Heart left ventricle (tissue), 16 donors: Measurements from ENCODE around the gene NUDT1. TPM values are rescaled to one million over a fixed set of nuclear protein-coding genes. Genes with fewer than 3 reads are reported as not detected.
A peak's percentile ranks its signal among the peaks of the same experiment; 100 is the strongest.

Source experiments
- ATAC-seq, 4 donors: fragments of 200-7000 bp; cut with Tn5 transposase; one replicate each; pipeline ENCODE4 v1.9.1; 2020 to 2022; ENCODE audit warnings: moderate library complexity in 4 of 4, mild to moderate bottlenecking in 3 of 4, moderate number of reproducible peaks in 1 of 4
- DNase-seq, 5 donors: peaks; one replicate each; pipeline ENCODE4 v3.0.0-alpha.2; 2020
- H3K27ac ChIP-seq, 12 donors: fragments of 200-600 bp; sonication (generic) in 4 of 12; one replicate each; pipeline versions ENCODE4 v1.5.0 to v1.8.0; 2016 to 2022; ENCODE audit warnings: mild to moderate bottlenecking in 2 of 12
- H3K27me3 ChIP-seq, 9 donors: fragments of 200-600 bp; sonication (generic) in 2 of 9; one replicate each; pipeline versions ENCODE4 v1.5.1 to v1.8.0; 2016 to 2022; ENCODE audit warnings: mild to moderate bottlenecking in 3 of 9
- H3K36me3 ChIP-seq, 9 donors: fragments of 200-600 bp; sonication (generic) in 2 of 9; one replicate each; pipeline versions ENCODE4 v1.5.0 to v1.8.0; 2018 to 2022; ENCODE audit warnings: mild to moderate bottlenecking in 2 of 9
- H3K4me1 ChIP-seq, 12 donors: fragments of 200-600 bp; sonication (generic) in 4 of 12; one replicate each; pipeline versions ENCODE4 v1.5.0 to v1.8.0; 2016 to 2022; ENCODE audit warnings: mild to moderate bottlenecking in 3 of 12
- H3K4me3 ChIP-seq, 12 donors: fragments of 200-600 bp; sonication (generic) in 4 of 12; one replicate each; pipeline versions ENCODE4 v1.5.0 to v1.8.0; 2017 to 2022; ENCODE audit warnings: mild to moderate bottlenecking in 9 of 12, moderate library complexity in 4 of 12
- H3K9me3 ChIP-seq, 12 donors: fragments of 200-600 bp; sonication (generic) in 4 of 12; one replicate each; pipeline versions ENCODE4 v1.5.0 to v1.8.0; 2016 to 2022; ENCODE audit warnings: mild to moderate bottlenecking in 1 of 12
- CTCF ChIP-seq, 12 donors: fragments of 200-600 bp; sonication (generic) in 4 of 12; IDR thresholded peaks; one replicate each; pipeline versions ENCODE4 v1.5.0 to v1.8.0; 2018 to 2022; ENCODE audit warnings: antibody characterized with exemption in 12 of 12, mild to moderate bottlenecking in 5 of 12
- POLR2A ChIP-seq, 2 donors: fragments of 450-650 bp; IDR thresholded peaks; one replicate each; pipeline ENCODE4 v1.6.1; 2017; ENCODE audit warnings: antibody characterized with exemption in 2 of 2, mild to moderate bottlenecking in 2 of 2, moderate library complexity in 2 of 2
- WGBS, 4 donors: extraction: QIAGEN DNeasy Blood & Tissue Kit in 2 of 4; methylation state at CpG; one replicate each; pipeline versions ENCODE4 v1.1.5 to v1.1.7; 2013 to 2018; 5-methylcytosine and 5-hydroxymethylcytosine counted together
- intact Hi-C, 10 donors: fragments of 100-400 bp; cut with DNase I; formaldehyde crosslinking; loops; one replicate each; pipeline versions ENCODE4 v1.11.1 to v1.14.2; 2022
- microRNA-seq, 4 donors: library from miRNA; unstranded; fragments of <30 nt; microRNA quantifications; one replicate each; pipeline versions ENCODE4 to v1.2.0, GENCODE V29; 2017 to 2020
- polyA plus RNA-seq, 2 donors: library from polyadenylated mRNA; stranded (reverse); fragments of 200-250 nt; gene quantifications; one replicate each; pipeline ENCODE4 v1.2.3, GENCODE V29; 2013
- total RNA-seq, 9 donors: library from RNA; depleted of rRNA in 2 of 9; stranded (reverse); fragments of >200 nt in 2 of 9; fragmentation: NEBNext Ultra II Directional in 3 of 9; extraction: Animal tissue kit (Norgen Biotek cat#: 25700) in 3 of 9; gene quantifications; one replicate each; pipeline versions ENCODE4 v1.1.0 to v1.2.4, GENCODE V29; 2016 to 2023
- donor health status: ischemic (EF 13 %, LVEDD 7.1; RV severe dilation, severe dysfunction).
- donor health status: healthy with polysubstance abuse.
- donor health status: DM: no; HTN: yes; CAD: no.
- donor health status: DM: no; HTN: no; CAD: no.
- donor health status: ischemic (EF 25% LVEDD 6.9; RV normal size, moderate dysfunction).
- donor health status: ischemic (EF 25% LVEDD 5.7; RV mildly dilated, moderate dysfunction).
- donor health status: healthy.
- donor health status: DM: yes; HTN: yes; CAD: no.
- donor health status: ischemic (EF 35%, LVEDD 5.7; RV mildly dilated, moderate dysfunction).
- donor health status: nonischemic (EF 11% LVEDD 7.7; RV severe dilation, severe dysfunction).
- donor health status: DM: yes; HTN: yes; CAD: no.
- donor health status: PGD.
- donor health status: ischemic (EF 29% LVEDD 5.4; RV normal size, mild dysfunction).
- donor health status: nonischemic (EF 23%, LVEDD 6.1; RV moderate dilation, normal function).

The NUDT1 gene
- total and polyA plus RNA-seq, 11 donors = 9.8 to 23.7 (median 16.1) TPM

- WGBS, 4 donors = 69 to 75% (median 72%) methylated on average over 9 of the region's 9 CpGs
- H3K4me1 ChIP-seq = peaks cover 0 to 32% (median 9%) of the 10 kb centered on the region in 12 donors
- no peaks in the 10 kb centered on the region for H3K9me3 ChIP-seq
- no peak for TF ChIP-seq POLR2A (IDR thresholded peaks at IDR 0.05)
- TF ChIP-seq CTCF (IDR thresholded peaks at IDR 0.05) = no peak
- H3K27me3 ChIP-seq = no peaks in the 10 kb centered on the region
- H3K4me3 ChIP-seq = no peak overlapping the region
- intact Hi-C loops = no loop called here
- H3K27ac ChIP-seq = peak overlapping the region in 6 of 12 donors; percentile 50 to 66 (median 60)
- ATAC-seq (peak in 2 of 4 donors; percentile 28 to 49), DNase-seq (no peak)
- no peaks in the 10 kb centered on the region for H3K36me3 ChIP-seq
Measured at GRCh38 chr7:2299870-2300512, 58.0 kb downstream of the NUDT1 start.

Small RNAs within 50 kb of the gene (microRNA-seq; reads per million reads assigned to microRNA genes)
- gene MIR6836 = 0 to 0.38 (median 0.10) reads per million in 4 donors

Other genes with a start within 250 kb of the NUDT1 start
- 10 to 100 TPM; 11.1 to 29.7 (median 19.3) TPM for gene MAD1L1, start 9.3 kb upstream of the NUDT1 start, total RNA-seq
- gene MAD1L1, start 9.3 kb upstream of the NUDT1 start, polyA plus RNA-seq = 10 to 100 TPM; 21.8 to 25.3 TPM
- 10 to 100 TPM; 14.2 to 22.3 (median 20.3) TPM for gene MRM2, start within 50 bp of the NUDT1 start, total RNA-seq
- 10 to 100 TPM; 18.8 to 31.5 TPM for gene MRM2, start within 50 bp of the NUDT1 start, polyA plus RNA-seq
- 10 to 100 TPM in 7 of 9 donors, 1 to 10 TPM in 2; 5.4 to 44.6 (median 21.5) TPM for gene SNX8, start 72.2 kb downstream of the NUDT1 start, total RNA-seq
- 10 to 100 TPM; 16.7 to 19.4 TPM for gene SNX8, start 72.2 kb downstream of the NUDT1 start, polyA plus RNA-seq
- gene EIF3B, start 112.6 kb downstream of the NUDT1 start, total RNA-seq = 10 to 100 TPM; 57.4 to 95.7 (median 72.4) TPM
- gene EIF3B, start 112.6 kb downstream of the NUDT1 start, polyA plus RNA-seq = 100 to 1,000 TPM in 1 of 2 donors, 10 to 100 TPM in 1; 35.4 to 114 TPM
- 10 to 100 TPM; 12.7 to 20.7 (median 15.6) TPM for gene CHST12, start 161.4 kb downstream of the NUDT1 start, total RNA-seq
- 10 to 100 TPM; 12.5 to 14.7 TPM for gene CHST12, start 161.4 kb downstream of the NUDT1 start, polyA plus RNA-seq
- gene GRIFIN, start 234.2 kb downstream of the NUDT1 start, total RNA-seq = not detected
- gene GRIFIN, start 234.2 kb downstream of the NUDT1 start, polyA plus RNA-seq = not detected